GM19035 (cell line): Measurements from ENCODE around the gene SLC1A7.

Experiments used
- ATAC-seq: cut with Tn5 transposase; IDR thresholded peaks from one replicate; pipeline ENCODE4 v1.9.1; 2021; ENCODE audit not compliant: unreplicated experiment

The SLC1A7 gene

DNA sequence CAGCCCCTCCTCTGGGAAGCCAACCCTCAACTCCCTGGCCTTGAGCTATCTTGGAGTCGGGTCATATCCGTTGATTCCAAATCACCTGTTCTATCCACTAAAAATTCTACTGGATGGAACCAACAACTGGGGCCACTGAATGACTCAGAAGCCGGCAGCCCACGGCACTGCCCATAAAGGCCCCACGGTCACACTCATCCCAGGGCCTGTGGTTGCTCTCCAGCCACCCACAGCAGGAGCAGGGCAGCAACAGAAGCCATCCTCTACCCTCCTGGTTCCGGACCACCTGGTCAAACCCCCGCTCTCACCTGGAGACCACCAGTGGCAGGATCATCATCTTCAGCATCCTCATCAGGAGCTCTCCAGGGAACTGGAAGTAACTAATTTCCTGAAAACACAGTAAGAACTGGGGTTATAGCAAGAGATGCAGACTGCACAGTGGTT is 8.4 kb downstream of the SLC1A7 start:
- no peak for ATAC-seq

- no peak for ATAC-seq
Measured at GRCh38 chr1:53133261-53134041, 9.0 kb downstream of the SLC1A7 start.

DNA sequence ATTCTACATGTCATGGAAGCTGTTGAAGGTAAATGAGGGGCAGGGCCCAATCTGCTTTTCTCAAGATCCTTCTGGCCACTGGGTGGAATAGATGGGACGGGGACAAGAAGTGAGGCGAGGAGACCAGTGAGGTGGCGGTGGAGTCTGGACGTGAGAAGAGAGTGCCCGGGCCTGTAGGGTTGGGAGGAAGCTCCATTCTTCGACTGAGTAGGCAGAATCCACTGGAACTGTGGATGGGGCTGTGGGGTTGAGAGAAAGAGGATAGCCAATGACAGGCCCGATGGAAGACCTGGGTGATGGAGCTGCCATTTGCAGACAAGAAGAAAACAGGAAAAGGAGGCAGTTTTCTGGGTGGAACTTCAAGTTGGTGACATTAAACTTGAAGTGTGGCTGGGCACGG is 10.3 kb downstream of the SLC1A7 start:
- ATAC-seq: no peak

GRCh38 chr1:53131590-53131938 is 10.9 kb downstream of the SLC1A7 start:
- no peak for ATAC-seq

DNA sequence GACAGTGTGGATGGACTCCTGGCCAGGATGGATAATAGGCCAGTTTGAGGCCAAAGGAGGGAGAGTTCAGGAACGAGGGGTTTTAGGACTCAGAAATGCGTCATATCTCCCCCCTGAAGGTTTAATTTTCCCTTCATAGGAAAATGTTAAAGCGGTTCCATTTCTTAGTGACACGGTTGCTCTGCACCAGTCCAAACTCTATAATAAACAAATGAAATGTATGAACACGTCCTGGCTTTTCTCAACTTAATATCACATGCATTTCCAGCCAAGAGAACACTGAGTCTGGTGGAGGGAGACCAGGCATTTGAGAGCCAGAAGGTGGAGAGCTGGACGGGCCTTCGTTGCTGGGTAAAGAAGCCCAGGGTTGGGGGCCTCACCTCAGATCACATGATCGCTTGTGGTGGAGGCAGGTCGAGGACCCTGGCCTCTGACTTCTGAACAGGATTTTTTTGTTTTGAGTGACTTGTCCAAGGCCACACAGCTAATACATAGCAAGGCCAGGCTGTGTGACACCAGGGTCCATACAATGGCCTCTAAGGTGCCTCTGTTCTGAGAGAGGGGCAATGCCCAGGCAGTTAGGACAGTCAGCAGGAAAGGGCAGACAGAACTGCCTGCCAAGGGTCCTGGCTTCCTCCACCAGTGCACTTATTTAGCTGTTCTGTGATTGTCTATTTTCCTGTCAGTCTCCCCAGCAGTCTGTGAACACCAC is 11.4 kb downstream of the SLC1A7 start:
- ATAC-seq: no peak

- ATAC-seq: no peak
Measured at GRCh38 chr1:53130598-53130877, 11.9 kb downstream of the SLC1A7 start.

GRCh38 chr1:53129891-53130597 is 12.4 kb downstream of the SLC1A7 start:
- no peak for ATAC-seq

DNA sequence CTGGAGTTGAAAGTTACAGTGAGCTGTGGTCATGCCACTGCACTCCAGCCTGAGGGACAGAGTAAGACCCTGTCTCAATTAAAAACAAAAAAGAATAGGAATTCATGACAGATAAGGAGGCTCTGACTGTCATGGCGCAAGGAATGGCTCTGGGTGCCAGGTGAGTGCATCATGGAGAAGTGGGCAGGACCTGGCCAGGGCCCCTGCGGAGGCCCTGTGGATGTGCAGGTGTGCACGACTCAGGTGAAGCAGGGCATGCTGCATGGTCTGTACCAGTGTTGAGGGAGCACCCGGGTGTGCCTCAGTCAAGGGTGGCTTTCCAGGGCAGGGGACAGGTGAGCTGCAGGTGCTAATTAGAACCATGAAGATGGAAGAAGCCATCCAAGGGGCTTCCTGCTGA is 14.0 kb downstream of the SLC1A7 start:
- ATAC-seq: no peak

DNA sequence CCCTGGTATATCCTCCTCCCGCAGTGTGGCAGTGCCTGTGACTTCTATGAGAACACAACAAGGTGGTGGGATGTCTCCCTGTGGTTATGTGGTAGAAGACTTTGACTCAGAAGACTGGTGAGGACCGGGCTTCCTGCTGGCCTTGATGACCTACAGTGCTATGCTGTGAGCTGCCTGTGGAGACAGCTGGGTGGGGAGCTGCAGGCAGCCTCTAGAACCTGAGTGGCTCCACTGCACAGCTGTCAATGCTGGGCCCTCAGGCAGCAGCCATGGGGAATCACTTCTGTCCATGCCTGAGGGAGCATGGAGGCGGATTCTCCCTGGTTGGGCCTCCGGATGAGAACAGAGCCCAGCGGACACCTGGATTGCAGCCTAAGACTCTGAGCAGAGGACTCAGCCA is 14.9 kb downstream of the SLC1A7 start:
- ATAC-seq: no peak

DNA sequence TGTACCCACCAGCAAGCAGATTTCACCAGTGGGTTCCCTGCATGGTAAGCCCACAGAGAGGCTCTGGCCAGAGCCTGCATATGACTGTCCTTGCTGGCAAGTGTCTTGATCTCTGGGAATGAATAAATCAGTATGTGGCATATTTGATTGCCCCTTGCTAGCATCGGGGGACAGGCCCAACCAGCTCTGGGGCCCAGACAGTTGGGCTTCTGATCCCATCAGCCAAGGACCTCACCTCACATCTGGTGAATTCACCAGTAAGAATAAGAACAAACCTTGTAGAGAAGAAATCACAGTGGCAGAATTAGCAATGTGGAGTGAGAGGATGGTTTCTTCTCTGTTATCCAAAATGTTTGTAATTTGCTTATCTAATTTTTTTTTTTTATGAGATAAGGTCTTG is 15.9 kb downstream of the SLC1A7 start:
- no peak for ATAC-seq

DNA sequence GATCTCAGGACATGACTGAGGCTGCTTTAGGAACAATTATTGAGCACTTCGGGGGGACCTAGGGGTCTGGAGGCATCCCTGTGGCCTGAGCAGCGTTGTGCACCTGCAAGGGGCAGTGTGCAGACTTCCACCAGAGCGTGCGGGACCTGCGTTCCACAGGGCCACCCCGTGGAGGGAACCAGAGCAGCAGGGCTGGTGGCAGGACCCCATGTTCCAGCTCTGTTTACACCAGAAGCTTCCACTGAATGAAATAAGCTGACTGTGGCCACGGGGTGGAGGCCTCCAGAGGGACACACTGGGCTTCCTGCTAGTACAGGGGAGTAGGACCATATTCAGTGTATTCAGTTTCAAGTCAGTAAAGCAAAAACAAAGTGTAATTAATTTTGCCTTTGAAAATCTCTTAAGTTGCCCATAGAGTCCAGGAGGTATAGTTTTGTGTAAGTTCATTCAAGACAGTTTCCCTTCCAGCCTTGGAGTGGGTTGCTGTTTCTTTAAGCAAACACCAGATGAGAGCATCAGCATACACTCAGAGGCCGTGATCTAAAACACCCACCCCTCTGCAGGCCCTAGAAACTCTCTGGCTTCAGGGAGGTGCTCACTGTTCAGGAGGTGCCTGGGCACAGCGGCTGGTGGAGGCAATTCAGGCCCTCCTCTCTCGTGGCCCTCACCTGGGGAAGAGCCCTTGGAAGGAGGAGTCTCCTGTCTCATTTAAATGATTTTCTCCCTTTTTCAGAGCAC is 16.6 kb downstream of the SLC1A7 start:
- no peak for ATAC-seq

DNA sequence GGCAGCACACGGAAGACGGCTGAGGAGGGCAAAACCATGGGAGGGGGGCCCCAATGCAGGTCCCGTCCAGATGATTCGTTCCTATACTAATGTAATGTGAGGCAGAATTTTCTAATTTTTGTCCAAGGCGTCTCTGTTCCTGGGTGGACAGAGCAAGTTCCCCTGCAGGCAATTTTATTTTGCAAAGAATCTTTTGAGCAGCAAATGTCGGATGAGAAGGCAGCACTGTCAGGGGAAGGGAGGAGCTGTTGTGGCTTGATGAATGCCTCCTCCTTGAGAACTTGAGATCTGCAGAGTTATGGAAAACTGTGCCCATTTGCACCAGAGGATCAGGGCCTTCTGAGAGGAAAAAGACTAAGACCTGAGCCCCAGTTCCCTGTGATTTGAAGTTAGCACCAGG is 17.3 kb downstream of the SLC1A7 start:
- no peak for ATAC-seq

DNA sequence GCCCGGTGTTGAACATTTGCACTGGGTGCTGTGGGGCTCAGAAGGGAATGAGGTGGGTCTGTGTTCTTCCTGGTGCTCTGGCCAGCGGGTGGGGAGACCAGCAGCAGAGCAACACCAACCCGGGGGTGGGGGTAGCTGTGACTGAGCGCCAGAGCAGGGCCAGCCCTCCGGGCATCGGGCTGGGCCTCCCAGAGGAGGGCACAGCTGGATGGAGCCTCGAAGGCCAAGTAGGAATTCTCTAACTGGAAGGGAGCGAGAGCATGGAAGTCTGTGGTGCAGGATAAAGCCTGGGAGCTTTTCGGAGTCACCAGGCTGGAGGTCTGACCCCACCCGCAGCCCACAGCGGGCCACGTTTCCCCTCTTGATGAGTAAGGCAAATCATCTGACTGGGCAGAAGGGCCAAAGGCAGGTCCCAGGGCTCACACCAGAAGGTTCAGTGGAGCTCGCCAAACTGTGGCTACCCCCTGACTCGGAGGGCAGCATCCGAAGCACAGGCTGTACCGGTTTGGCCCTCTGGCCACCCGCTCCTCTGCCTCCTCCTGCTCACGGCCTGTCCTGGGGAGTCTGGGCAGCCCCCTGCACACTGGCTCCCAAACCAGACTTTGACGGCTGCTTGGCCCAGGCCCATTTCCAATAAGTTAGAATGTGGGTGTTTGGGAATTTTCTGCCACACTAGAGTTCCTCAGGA is 18.8 kb downstream of the SLC1A7 start:
- ATAC-seq: no peak

GRCh38 chr1:53122961-53123413 is 19.5 kb downstream of the SLC1A7 start:
- ATAC-seq: no peak

DNA sequence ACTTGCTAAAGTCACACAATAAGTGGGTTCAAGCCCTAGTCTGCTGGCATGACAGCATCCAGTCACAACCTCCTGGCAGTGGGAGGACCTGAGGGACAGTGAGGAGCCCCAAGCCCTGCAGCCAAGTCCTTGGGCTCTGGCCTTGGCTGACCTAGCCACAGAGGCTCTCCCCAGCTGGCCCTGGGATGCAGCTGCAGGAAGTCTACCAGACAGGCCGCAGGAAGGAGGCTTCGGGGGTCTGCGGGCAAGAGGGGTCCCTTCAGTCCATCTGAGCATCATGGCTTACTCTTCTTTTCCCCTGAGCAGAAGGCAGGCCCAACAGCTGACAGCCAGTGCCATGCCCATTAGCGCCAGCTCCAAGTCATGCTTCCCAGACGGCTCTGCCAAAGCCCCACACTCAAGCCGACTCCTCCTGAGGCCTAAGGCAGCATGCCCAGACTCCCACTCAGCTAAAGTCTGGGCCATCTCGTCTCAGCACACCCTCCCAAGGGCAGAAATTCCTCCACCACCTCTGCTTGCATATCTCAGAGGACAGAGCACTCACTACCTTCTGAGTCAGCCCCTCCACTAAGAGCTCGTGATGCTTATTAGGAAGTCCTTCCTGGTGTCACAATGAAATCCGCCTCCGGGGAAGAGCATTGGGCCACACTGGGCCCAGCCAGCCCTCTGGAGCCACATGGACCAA is 20.1 kb downstream of the SLC1A7 start:
- no peak for ATAC-seq

DNA sequence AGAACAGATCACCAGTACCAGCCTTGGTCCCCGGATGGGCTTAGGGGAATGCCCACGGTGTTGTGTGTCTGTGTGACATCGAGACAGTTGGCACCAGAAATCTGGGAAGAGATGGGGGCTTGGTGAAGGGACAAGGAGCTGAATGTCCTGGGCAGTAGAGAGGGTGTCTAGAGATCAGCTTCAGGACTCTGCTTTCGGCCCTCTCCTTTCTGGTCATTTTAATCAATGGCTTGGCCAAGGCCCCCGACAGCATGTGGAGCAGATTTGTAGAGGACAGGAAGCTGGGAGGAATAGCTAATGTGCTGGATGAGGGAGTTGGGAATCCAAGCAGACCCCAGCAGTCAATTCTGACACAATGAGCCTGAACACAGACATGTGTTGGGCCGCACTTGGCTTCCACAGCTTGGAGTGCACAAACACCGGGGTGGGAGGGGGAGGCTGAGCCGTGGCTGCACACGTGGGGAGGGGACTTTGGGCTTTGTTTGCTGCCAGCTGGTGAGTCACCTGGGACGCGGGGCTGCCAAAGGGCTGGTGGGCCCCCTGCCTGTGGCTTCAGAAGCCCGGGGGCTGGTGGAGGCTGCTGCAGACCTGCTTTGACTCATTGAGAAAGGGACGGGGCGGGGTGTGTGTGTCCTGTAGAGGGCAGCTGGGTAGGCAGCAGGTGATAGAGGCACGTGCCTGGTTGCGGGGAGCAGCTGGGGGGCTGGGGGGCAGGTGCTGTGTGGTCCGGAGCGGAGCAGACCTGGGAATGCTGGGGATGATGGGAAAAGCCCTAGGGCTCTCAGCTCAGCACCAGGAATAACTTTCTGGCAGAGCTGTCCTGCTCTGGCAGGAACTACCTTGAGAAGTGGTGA is 20.9 kb downstream of the SLC1A7 start:
- ATAC-seq: no peak

GRCh38 chr1:53120659-53121058 is 21.8 kb downstream of the SLC1A7 start:
- ATAC-seq: no peak

- no peak for ATAC-seq
Measured at GRCh38 chr1:53117836-53118235, 24.6 kb downstream of the SLC1A7 start.

DNA sequence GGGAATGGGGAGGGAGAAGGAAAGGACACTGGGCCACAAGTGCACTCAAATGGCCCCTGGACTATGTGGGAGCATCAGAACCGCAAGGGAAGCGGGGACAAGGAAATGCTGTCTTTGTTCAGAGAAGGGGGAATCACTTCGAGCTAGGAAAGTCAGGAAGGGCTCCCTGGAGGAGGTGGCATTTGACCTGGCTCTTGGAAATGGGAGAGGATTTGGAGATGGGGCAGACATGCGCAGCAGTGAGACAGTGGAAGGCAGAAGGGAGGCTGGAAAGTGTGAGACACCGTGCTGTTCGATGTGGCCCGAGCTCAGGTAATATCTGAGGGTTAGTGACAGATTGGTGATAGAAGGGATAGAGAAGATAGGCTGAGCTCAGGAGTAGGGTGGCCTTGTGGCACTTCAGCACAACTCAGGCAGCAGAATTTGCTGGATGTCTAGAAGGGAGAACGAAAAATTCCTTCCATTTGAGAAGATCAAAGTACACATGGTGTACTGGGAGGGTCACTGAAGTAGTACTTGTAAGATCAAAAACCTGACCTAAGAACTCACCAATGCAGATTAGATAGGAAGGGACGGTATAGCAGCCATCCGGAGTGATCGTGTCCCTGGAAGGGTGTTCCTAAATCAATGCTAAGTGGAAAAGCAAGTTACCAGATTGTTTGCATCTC is 25.4 kb downstream of the SLC1A7 start:
- no peak for ATAC-seq
